ENCODE data around the gene IQCF5. TPM values are rescaled to one million over a fixed set of nuclear protein-coding genes. Genes with fewer than 3 reads are reported as not detected.

Gene IQCF5
- total and polyA plus RNA-seq, 2 of the 4 experiments (the other 2 are of a cell fraction): not detected

- ChIA-PET POLR2A (ENCODE audit: unreplicated experiment) (no interaction called here), CTCF (no interaction called here)
- no peak for DNase-seq
- intact Hi-C loops (cut with micrococcal nuclease): loop anchor here (10.0 kb wide), 1 partner anchor 586 kb away; no protein-coding TSS in a partner anchor
- no peak overlapping the region for H3K27ac ChIP-seq (ENCODE audit: insufficient read depth, low read length)
- no peak overlapping the region for H3K4me2 ChIP-seq (ENCODE audit: low read depth, low read length)
- H2BK5ac ChIP-seq (ENCODE audit: low read depth, low read length, poor library complexity, severe bottlenecking): no peak overlapping the region
- no peak for ATAC-seq (ENCODE audit: low read depth)
- H3K4ac ChIP-seq (ENCODE audit: low read depth, low read length): no peak overlapping the region
- in situ Hi-C loops (cut with MboI; ENCODE audit: low sequenced_read_pairs): no loop called here
- H4K8ac ChIP-seq (ENCODE audit: low read depth in 2 of 2, low read length in 2 of 2): no peak overlapping the region
- H3K4me3 ChIP-seq (ENCODE audit: insufficient read depth, low read depth, low read length): no peak overlapping the region
- no peak overlapping the region for H3K18ac ChIP-seq (ENCODE audit: low read depth, low read length)
- no peak overlapping the region for H4K5ac ChIP-seq (ENCODE audit: low read depth, low read length)
- no TSS peak for BruUV-seq (replicated peaks)
- H3K56ac ChIP-seq (ENCODE audit: extremely low read depth, insufficient read depth, low read length): no peak overlapping the region
- H2BK20ac ChIP-seq (ENCODE audit: low read depth, low read length): no peak overlapping the region
- no peaks in the 10 kb centered on the region for H3K27me3 ChIP-seq (ENCODE audit: control insufficient read depth, insufficient read depth, low read length)
- no peak overlapping the region for H3K23ac ChIP-seq (ENCODE audit: low read depth, low read length)
- no peak overlapping the region for H2BK15ac ChIP-seq (ENCODE audit: low read depth, low read length)
- H2AK5ac ChIP-seq (ENCODE audit: low read depth, low read length): no peak overlapping the region
- no peaks in the 10 kb centered on the region for H3K9me3 ChIP-seq (ENCODE audit: control insufficient read depth, insufficient read depth, low read length)
- H3K36me3 ChIP-seq (ENCODE audit: control insufficient read depth, insufficient read depth, low read length): no peaks in the 10 kb centered on the region
- no peak overlapping the region for H3K9ac ChIP-seq (ENCODE audit: low read depth, low read length)
- H4K91ac ChIP-seq (ENCODE audit: insufficient read depth, low read depth, low read length): no peak overlapping the region
- no peak overlapping the region for H2BK120ac ChIP-seq (ENCODE audit: low read depth, low read length)
- H4K20me1 ChIP-seq (ENCODE audit: insufficient read depth, low read length): no peaks in the 10 kb centered on the region
- dilution Hi-C loops (cut with HindIII; ENCODE audit: low sequenced_read_pairs, unreplicated experiment): no loop called here
- no peak overlapping the region for H3K14ac ChIP-seq (replicated peaks; ENCODE audit: low read depth, low read length)
- H2AK9ac ChIP-seq (replicated peaks; ENCODE audit: low read depth, low read length, poor library complexity): no peak overlapping the region
- no peaks in the 10 kb centered on the region for H3K4me1 ChIP-seq (ENCODE audit: control insufficient read depth, insufficient read depth, low read length)
- no peaks in the 10 kb centered on the region for H3K79me1 ChIP-seq (ENCODE audit: low read depth in 1 of 2, low read length in 2 of 2)
- TF ChIP-seq POLR2A (IDR thresholded peaks at IDR 0.05; ENCODE audit: low read depth, low read length) (no peak), USF2 (IDR thresholded peaks at IDR 0.05; ENCODE audit: low read depth, low read length) (no peak), MAFK (IDR thresholded peaks at IDR 0.05; ENCODE audit: low read depth, low read length) (no peak), CEBPB (IDR thresholded peaks at IDR 0.05; ENCODE audit: low read depth, low read length) (no peak), RCOR1 (IDR thresholded peaks at IDR 0.05; ENCODE audit: insufficient replicate concordance, low read length) (no peak), FOS (IDR thresholded peaks at IDR 0.05; ENCODE audit: low read depth, low read length) (no peak), BHLHE40 (IDR thresholded peaks at IDR 0.05; ENCODE audit: low read depth, low read length) (no peak), NFE2L2 (IDR thresholded peaks at IDR 0.05; ENCODE audit: low read depth, low read length) (no peak), RFX5 (IDR thresholded peaks at IDR 0.05; ENCODE audit: low read depth, low read length) (no peak), RAD21 (IDR thresholded peaks at IDR 0.05; ENCODE audit: low read length) (no peak)
- H2AFZ ChIP-seq (replicated peaks; ENCODE audit: low read length, poor library complexity): no peak overlapping the region
- H3K9me1 ChIP-seq (ENCODE audit: insufficient read depth, low read length): no peaks in the 10 kb centered on the region
- WGBS, 2 experiments (ENCODE audit: extremely low coverage in 2 of 2, insufficient read length in 1 of 2): 92% methylated on average over 2 of the region's 11 CpGs; no CpG with 5 or more reads in 1 of the 2 experiments
Measured at GRCh38 chr3:51921081-51921578, 45.7 kb upstream of the IQCF5 start.
